GM23338 (cell line): ENCODE measurements around the gene LINGO4. TPM values are rescaled to one million over a fixed set of nuclear protein-coding genes. Genes with fewer than 3 reads are reported as not detected.

ENCODE experiments used
- ATAC-seq: fragments of 200-7000 bp; cut with Tn5 transposase; 3 replicates; pipeline ENCODE4 v1.9.1; 2020
- DNase-seq: peaks from one replicate; pipeline ENCODE4 v3.0.0-alpha.2; 2015; ENCODE audit warnings: low spot score
- H2AFZ ChIP-seq: fragments of 200-600 bp; sonication (generic); 2 replicates; pipeline ENCODE4 v1.8.0; 2016; ENCODE audit warnings: antibody characterized with exemption, mild to moderate bottlenecking, moderate library complexity
- H3F3A ChIP-seq: fragments of 200-600 bp; sonication (generic); replicated peaks from 2 replicates; pipeline ENCODE4 v1.8.0; 2017; ENCODE audit warnings: antibody characterized with exemption, mixed run types, low read depth
- H3K27ac ChIP-seq: fragments of 200-600 bp; sonication (generic); 2 replicates; pipeline ENCODE4 v1.6.1; 2016; ENCODE audit warnings: low read depth
- H3K27me3 ChIP-seq: fragments of 200-600 bp; sonication (generic); 2 replicates; pipeline ENCODE4 v1.8.0; 2016; ENCODE audit warnings: mild to moderate bottlenecking, mixed run types, moderate library complexity; ENCODE audit not compliant: insufficient read depth
- H3K36me3 ChIP-seq: fragments of 200-600 bp; sonication (generic); 2 replicates; pipeline ENCODE4 v1.8.0; 2016; ENCODE audit warnings: mild to moderate bottlenecking; ENCODE audit not compliant: insufficient read depth
- H3K4me1 ChIP-seq: fragments of 200-600 bp; sonication (generic); 2 replicates; pipeline ENCODE4 v1.8.0; 2016; ENCODE audit warnings: mild to moderate bottlenecking, moderate library complexity; ENCODE audit not compliant: insufficient read depth
- H3K4me2 ChIP-seq: fragments of 200-600 bp; sonication (generic); 2 replicates; pipeline ENCODE4 v1.7.1; 2017; ENCODE audit warnings: mixed run types
- H3K4me3 ChIP-seq: fragments of 200-600 bp; sonication (generic); 2 replicates; pipeline ENCODE4 v1.6.1; 2016; ENCODE audit warnings: mixed run types
- H3K79me2 ChIP-seq: fragments of 200-600 bp; sonication (generic); replicated peaks from 2 replicates; pipeline ENCODE4 v1.8.0; 2017; ENCODE audit warnings: mild to moderate bottlenecking; ENCODE audit not compliant: insufficient read depth
- H3K9me2 ChIP-seq: fragments of 200-600 bp; sonication (generic); 2 replicates; pipeline ENCODE4 v1.8.0; 2017; ENCODE audit not compliant: insufficient read depth
- H4K20me1 ChIP-seq: fragments of 200-600 bp; sonication (generic); replicated peaks from 2 replicates; pipeline ENCODE4 v1.8.0; 2017; ENCODE audit warnings: mild to moderate bottlenecking; ENCODE audit not compliant: insufficient read depth
- H3K27ac Mint-ChIP-seq: 2 replicates; pipeline ENCODE4 v1.8.0; 2020; ENCODE audit warnings: inconsistent platforms, mild to moderate bottlenecking, moderate library complexity, mixed read lengths
- H3K27me3 Mint-ChIP-seq: 3 replicates; pipeline ENCODE4 v1.8.0; 2022; ENCODE audit warnings: low read depth, mild to moderate bottlenecking, moderate library complexity, mixed read lengths, inconsistent platforms; ENCODE audit not compliant: insufficient read depth, poor library complexity
- H3K36me3 Mint-ChIP-seq: 3 replicates; pipeline ENCODE4 v1.8.0; 2021; ENCODE audit warnings: low read depth, mild to moderate bottlenecking, inconsistent platforms, moderate library complexity, mixed read lengths
- H3K4me1 Mint-ChIP-seq: 3 replicates; pipeline ENCODE4 v1.8.0; 2020; ENCODE audit warnings: mild to moderate bottlenecking, inconsistent platforms, mixed read lengths
- H3K4me3 Mint-ChIP-seq: 3 replicates; pipeline ENCODE4 v1.8.0; 2021; ENCODE audit warnings: moderate library complexity, mild to moderate bottlenecking, inconsistent platforms, mixed read lengths
- H3K9me3 Mint-ChIP-seq: 3 replicates; pipeline ENCODE4 v1.8.0; 2020; ENCODE audit warnings: moderate library complexity, mild to moderate bottlenecking, inconsistent platforms, mixed read lengths
- CREB1 ChIP-seq: fragments of 250-450 bp; sonication (Bioruptor Pico); IDR thresholded peaks from 2 replicates; pipeline ENCODE4 v1.5.0; 2020; ENCODE audit warnings: low read depth, mild to moderate bottlenecking, moderate library complexity
- ETS1 ChIP-seq: IDR thresholded peaks from 2 replicates; pipeline ENCODE4 v1.6.1; 2016; ENCODE audit warnings: antibody characterized with exemption
- EZH2phosphoT487 ChIP-seq: fragments of 200-600 bp; sonication (generic); IDR thresholded peaks from one replicate; pipeline ENCODE4 v1.8.1; 2018; ENCODE audit warnings: antibody characterized with exemption; ENCODE audit not compliant: unreplicated experiment
- JUNB ChIP-seq: IDR thresholded peaks from one replicate; pipeline ENCODE4 v1.6.1; 2016; ENCODE audit warnings: antibody characterized with exemption; ENCODE audit not compliant: unreplicated experiment
- NANOG ChIP-seq: IDR thresholded peaks from 2 replicates; pipeline ENCODE4 v1.6.1; 2016; ENCODE audit warnings: antibody characterized with exemption, borderline replicate concordance
- POLR2AphosphoS5 ChIP-seq: IDR thresholded peaks from 2 replicates; pipeline ENCODE4 v1.6.1; 2016; ENCODE audit warnings: antibody characterized with exemption, low read depth
- REST ChIP-seq: IDR thresholded peaks from one replicate; pipeline ENCODE4 v1.6.1; 2018; ENCODE audit warnings: antibody characterized with exemption; ENCODE audit not compliant: unreplicated experiment
- ZNF114 ChIP-seq: fragments of 250-450 bp; sonication (Bioruptor Pico); IDR thresholded peaks from 2 replicates; pipeline ENCODE4 v1.5.0; 2020; ENCODE audit warnings: mild to moderate bottlenecking, moderate library complexity
- ZNF331 ChIP-seq: fragments of 250-450 bp; sonication (Bioruptor Pico); IDR thresholded peaks from 2 replicates; pipeline ENCODE4 v1.5.0; 2020; ENCODE audit warnings: low read depth, mild to moderate bottlenecking, moderate library complexity
- polyA plus RNA-seq: library from polyadenylated mRNA; unstranded; fragments of >200 nt; fragmentation: Nextera tagmentation; extraction: Ambion mirVana; gene quantifications from 2 replicates; pipeline ENCODE4 v1.2.1, GENCODE V29; 2016
- total RNA-seq: library from RNA; depleted of rRNA; stranded (reverse); fragments of >200 nt; shearing (Covaris generic); gene quantifications from 2 replicates; pipeline ENCODE4 v1.2.3, GENCODE V29; 2014

The LINGO4 gene
- total and polyA plus RNA-seq, 2 experiments from 2014 or later = not detected

- TF ChIP-seq JUNB (no peak), CREB1 (CRISPR knock-in tag) (no peak), NANOG (no peak), EZH2phosphoT487 (no peak), POLR2AphosphoS5 (no peak)
Observed at GRCh38 chr1:151837197-151837596, 32.0 kb upstream of the LINGO4 start (continued).

GRCh38 chr1:151835596-151835995 lies 30.4 kb upstream of the LINGO4 start:
- no peak overlapping the region for H3K27ac Mint-ChIP-seq
- no peaks in the 10 kb centered on the region; the same call in 2 of the 3 replicates for H3K36me3 Mint-ChIP-seq
- peaks cover 30% of the 10 kb centered on the region for H3K4me1 Mint-ChIP-seq
- H3K9me3 Mint-ChIP-seq = peaks cover 4% of the 10 kb centered on the region; the same call in 2 of the 3 replicates
- Histone ChIP-seq H3K36me3 (no peaks in the 10 kb centered on the region), H3K27me3 (peaks cover 30% of the 10 kb centered on the region), H3F3A (peaks cover 5% of the 10 kb centered on the region; the same call in 1 of the 2 replicates), H3K79me2 (no peaks in the 10 kb centered on the region), H2AFZ (no peak overlapping the region), H3K4me1 (peaks cover 21% of the 10 kb centered on the region), H3K27ac (no peak overlapping the region), H3K4me3 (no peak overlapping the region), H4K20me1 (no peaks in the 10 kb centered on the region), H3K9me2 (no peaks in the 10 kb centered on the region), H3K4me2 (no peak overlapping the region)
- ATAC-seq (no peak), DNase-seq (no peak)
- H3K27me3 Mint-ChIP-seq = peaks cover 33% of the 10 kb centered on the region
- TF ChIP-seq ZNF114 (no peak), ZNF331 (CRISPR knock-in tag) (no peak), EZH2phosphoT487 (no peak), REST (no peak)
- H3K4me3 Mint-ChIP-seq = no peak overlapping the region

GRCh38 chr1:151834239-151834638 lies 29.0 kb upstream of the LINGO4 start:
- H3K27me3 Mint-ChIP-seq = peaks cover 30% of the 10 kb centered on the region
- no peaks in the 10 kb centered on the region for H3K9me2 ChIP-seq
- TF ChIP-seq ETS1 = no peak
- no peaks in the 10 kb centered on the region; the same call in 2 of the 3 replicates for H3K36me3 Mint-ChIP-seq
- peaks cover 24% of the 10 kb centered on the region for H3K27me3 ChIP-seq
- H3K4me3 ChIP-seq = no peak overlapping the region
- no peak overlapping the region for H3K4me2 ChIP-seq
- no peak overlapping the region for H3K27ac ChIP-seq
- H3K9me3 Mint-ChIP-seq = peaks cover 4% of the 10 kb centered on the region; the same call in 2 of the 3 replicates
- no peaks in the 10 kb centered on the region for H3K36me3 ChIP-seq
- peaks cover 38% of the 10 kb centered on the region for H3K4me1 Mint-ChIP-seq
- H3K79me2 ChIP-seq = no peaks in the 10 kb centered on the region
- no peaks in the 10 kb centered on the region for H4K20me1 ChIP-seq
- peaks cover 2% of the 10 kb centered on the region; the same call in 1 of the 2 replicates for H3F3A ChIP-seq
- no peak for DNase-seq
- ATAC-seq = no peak
- no peak overlapping the region for H3K27ac Mint-ChIP-seq
- H3K4me1 ChIP-seq = peaks cover 27% of the 10 kb centered on the region
- H2AFZ ChIP-seq = no peak overlapping the region
- H3K4me3 Mint-ChIP-seq = no peak overlapping the region
